K562 (cell line): ENCODE results near the gene CORO1A. TPM values are rescaled to one million over a fixed set of nuclear protein-coding genes. Genes with fewer than 3 reads are reported as not detected.
A peak's percentile ranks its signal among the peaks of the same experiment; 100 is the strongest.

ENCODE experiments used
- ATF7 ChIP-seq: fragments of 450-650 bp; IDR thresholded peaks from 2 replicates; pipeline ENCODE4 v1.7.1; 2014; ENCODE audit warnings: mild to moderate bottlenecking, moderate library complexity
- CXXC5 ChIP-seq: fragments of 250-450 bp; sonication (Bioruptor Pico); IDR thresholded peaks from 2 replicates; pipeline ENCODE4 v1.8.0; 2022; ENCODE audit warnings: inconsistent platforms, mild to moderate bottlenecking, moderate library complexity
- GATAD2B ChIP-seq: fragments of 450-650 bp; IDR thresholded peaks from 2 replicates; pipeline ENCODE4 v1.6.1; 2017; ENCODE audit warnings: mild to moderate bottlenecking, borderline replicate concordance
- MAZ ChIP-seq, 2 experiments: fragments of 450-650 bp in 1 of 2; sonication (generic) in 1 of 2; formaldehyde crosslinking; IDR thresholded peaks in 1 of 2; conservative IDR thresholded peaks in 1 of 2; 2 replicates each; pipeline versions ENCODE4 v1.4.0 to v1.5.0; 2020; ENCODE audit warnings: mild to moderate bottlenecking in 1 of 2, missing genetic modification reagents in 1 of 2
- MGA ChIP-seq: fragments of 450-650 bp; IDR thresholded peaks from 2 replicates; pipeline ENCODE4 v1.6.1; 2016; ENCODE audit warnings: mild to moderate bottlenecking, moderate library complexity
- NONO ChIP-seq, 2 experiments: fragments of 200-400 bp in 1 of 2; fragments of 450-650 bp in 1 of 2; formaldehyde crosslinking in 1 of 2; IDR thresholded peaks; 2 replicates each; pipeline ENCODE4 v1.6.1; 2017; ENCODE audit warnings: low read depth in 2 of 2, mild to moderate bottlenecking in 2 of 2, moderate library complexity in 2 of 2, low read length in 1 of 2
- NRF1 ChIP-seq, 2 experiments: fragments of 450-650 bp; IDR thresholded peaks in 1 of 2; conservative IDR thresholded peaks in 1 of 2; 2 replicates each; pipeline ENCODE4 v1.6.1; 2014; ENCODE audit warnings: mild to moderate bottlenecking in 2 of 2
- PHF8 ChIP-seq: fragments of 200-600 bp; sonication (generic); IDR thresholded peaks from 2 replicates; pipeline ENCODE4 v1.6.1; 2012; ENCODE audit warnings: mixed run types, mild to moderate bottlenecking, inconsistent platforms, low read length, moderate library complexity, borderline replicate concordance
- POLR2G ChIP-seq: fragments of 200-400 bp; formaldehyde crosslinking; IDR thresholded peaks from 2 replicates; pipeline ENCODE4 v1.6.1; 2017; ENCODE audit warnings: low read depth, mild to moderate bottlenecking, antibody characterized with exemption, low read length, moderate library complexity
- VEZF1 ChIP-seq: fragments of 200-800 bp; sonication (Bioruptor generic); IDR thresholded peaks from 2 replicates; pipeline ENCODE4 v1.6.1; 2017; ENCODE audit warnings: missing genetic modification characterization, missing compliant biosample characterization
- ZBTB9 ChIP-seq: fragments of 450-650 bp; formaldehyde crosslinking; IDR thresholded peaks from 2 replicates; pipeline ENCODE4 v1.4.0; 2020; ENCODE audit warnings: mild to moderate bottlenecking, moderate library complexity
- polyA plus RNA-seq, 8 experiments: library from polyadenylated mRNA; depleted of rRNA in 4 of 8; stranded (reverse) in 5 of 8; unstranded in 3 of 8; fragments of >200 nt; fragmentation: Nextera tagmentation in 2 of 8; fragmentation: Illumina TruSeq in 1 of 8; extraction: Ambion mirVana in 2 of 8; extraction: Trizol in 1 of 8; gene quantifications; 2 replicates each; pipeline versions ENCODE4 v1.2.1 to v1.2.3, GENCODE V29; 2011 to 2014; ENCODE audit warnings: inconsistent platforms in 1 of 8, missing spikeins in 1 of 8
- total RNA-seq, 7 experiments: library from RNA; depleted of rRNA in 6 of 7; stranded (reverse); fragments of >200 nt in 6 of 7; fragmentation: Illumina TruSeq in 2 of 7; extraction: Trizol in 2 of 7; gene quantifications; 2 replicates each; pipeline versions ENCODE4 v1.2.1 to v1.2.3, GENCODE V29; 2011 to 2021; ENCODE audit warnings: low replicate concordance in 1 of 7

CORO1A gene
- total and polyA plus RNA-seq, 9 of the 15 experiments (the other 6 are each of a cell fraction or from before 2014, with no cell fraction given), result 0.22 to 23.8 (median 7.6) TPM

- TF ChIP-seq VEZF1 (CRISPR knock-in tag) (peak; percentile 46), MGA (no peak), ZBTB9 (CRISPR knock-in tag) (no peak), POLR2G (peak; percentile 57; the same call in 1 of the 2 replicates), MAZ (CRISPR knock-in tag; conservative IDR thresholded peaks at IDR 0.05 in 1 of 2, IDR thresholded peaks at IDR 0.05 in 1 of 2) (peak in 1 of 2 experiments; percentile 27; a peak in 2 of 4 replicates), GATAD2B (peak; percentile 7; the same call in 1 of the 2 replicates), PHF8 (peak; percentile 34; the same call in 1 of the 2 replicates), ATF7 (no peak), NONO (IDR thresholded peaks at IDR 0.05; ENCODE audit: low read depth in 2 of 2, low read length in 1 of 2) (0 out of 4 replicates have a peak, but pooled peaks of 1 of the 2 experiments have one; percentile 43), NRF1 (conservative IDR thresholded peaks at IDR 0.05 in 1 of 2, IDR thresholded peaks at IDR 0.05 in 1 of 2) (peak; percentile 44 to 63; a peak in 3 of 4 replicates), CXXC5 (CRISPR knock-in tag) (peak; percentile 43; the same call in 1 of the 2 replicates)
Measured at GRCh38 chr16:30183233-30184095, at the start of gene CORO1A (continued).
